PFSK-1 (cell line): ENCODE results near the gene SLC35B4.

Source experiments
- FOXP2 ChIP-seq: optimal IDR thresholded peaks from 2 replicates; pipeline ENCODE3; 2011; ENCODE audit warnings: borderline replicate concordance, control low read depth, inconsistent platforms; ENCODE audit not compliant: insufficient read depth; ENCODE audit errors: extremely low read length, extremely low read depth
- POLR2AphosphoS5 ChIP-seq: IDR thresholded peaks from 2 replicates; pipeline ENCODE4 v1.6.1; 2012; ENCODE audit warnings: low read depth, mild to moderate bottlenecking, control low read depth, low read length, moderate library complexity
- REST ChIP-seq, 2 experiments: IDR thresholded peaks; 2 replicates each; pipeline versions ENCODE4 v1.6.1 to v1.8.0; 2011 to 2012; ENCODE audit warnings: low read depth in 2 of 2, low read length in 2 of 2, control low read depth in 1 of 2, inconsistent platforms in 1 of 2, mild to moderate bottlenecking in 1 of 2, moderate library complexity in 1 of 2; ENCODE audit not compliant: insufficient read depth in 1 of 2
- SIN3A ChIP-seq: IDR thresholded peaks from 2 replicates; pipeline ENCODE4 v1.6.1; 2012; ENCODE audit warnings: mild to moderate bottlenecking, low read length, moderate library complexity, borderline replicate concordance; ENCODE audit not compliant: insufficient read depth
- TAF1 ChIP-seq: IDR thresholded peaks from 2 replicates; pipeline ENCODE4 v1.6.1; 2012; ENCODE audit warnings: low read length, control low read depth, borderline replicate concordance; ENCODE audit not compliant: insufficient read depth

Gene SLC35B4

GRCh38 chr7:134308548-134308947, 8.2 kb downstream of the SLC35B4 start:
- TF ChIP-seq POLR2AphosphoS5: no peak
- TF ChIP-seq SIN3A: no peak
- no peak for TF ChIP-seq TAF1
- TF ChIP-seq FOXP2: no peak
- no peak for TF ChIP-seq REST (IDR thresholded peaks at IDR 0.05; ENCODE audit: insufficient read depth in 1 of 2, low read depth in 2 of 2, low read length in 2 of 2)

- TF ChIP-seq REST (IDR thresholded peaks at IDR 0.05; ENCODE audit: insufficient read depth in 1 of 2, low read depth in 2 of 2, low read length in 2 of 2) (no peak), POLR2AphosphoS5 (no peak), TAF1 (no peak), SIN3A (no peak), FOXP2 (no peak)
Observed at GRCh38 chr7:134307320-134307719, 9.4 kb downstream of the SLC35B4 start.

- TF ChIP-seq REST (IDR thresholded peaks at IDR 0.05; ENCODE audit: insufficient read depth in 1 of 2, low read depth in 2 of 2, low read length in 2 of 2) (no peak), SIN3A (no peak), FOXP2 (no peak), POLR2AphosphoS5 (no peak), TAF1 (no peak)
Observed at GRCh38 chr7:134302120-134302519, 14.6 kb downstream of the SLC35B4 start.

GRCh38 chr7:134301592-134301991, 15.1 kb downstream of the SLC35B4 start:
- TF ChIP-seq SIN3A (no peak), POLR2AphosphoS5 (no peak), FOXP2 (no peak)

- TF ChIP-seq POLR2AphosphoS5 (no peak), REST (IDR thresholded peaks at IDR 0.05; ENCODE audit: insufficient read depth in 1 of 2, low read depth in 2 of 2, low read length in 2 of 2) (no peak), FOXP2 (no peak), SIN3A (no peak), TAF1 (no peak)
Observed at GRCh38 chr7:134300988-134301387, 15.7 kb downstream of the SLC35B4 start.
